HEK293 (cell line): ENCODE measurements around the gene PAMR1.

Experiments used
- ATF2 ChIP-seq: fragments of 450-650 bp; formaldehyde crosslinking; IDR thresholded peaks from 2 replicates; pipeline ENCODE4 v1.5.1; 2016; ENCODE audit warnings: missing biosample characterization, missing genetic modification characterization, low read depth
- KLF9 ChIP-seq: fragments of 450-650 bp; formaldehyde crosslinking; IDR thresholded peaks from 2 replicates; pipeline ENCODE4 v1.5.1; 2016; ENCODE audit warnings: missing biosample characterization, missing genetic modification characterization, low read depth
- REST ChIP-seq: fragments of 450-650 bp; formaldehyde crosslinking; IDR thresholded peaks from 2 replicates; pipeline ENCODE4 v1.5.1; 2016; ENCODE audit warnings: missing biosample characterization, missing genetic modification characterization
- ZBTB7A ChIP-seq: fragments of 450-650 bp; formaldehyde crosslinking; IDR thresholded peaks from 2 replicates; pipeline ENCODE4 v1.5.1; 2016; ENCODE audit warnings: low read depth, missing biosample characterization, missing genetic modification characterization
- ZFP69B ChIP-seq: fragments of 450-650 bp; formaldehyde crosslinking; IDR thresholded peaks from 2 replicates; pipeline ENCODE4 v1.5.1; 2016; ENCODE audit warnings: missing biosample characterization, missing genetic modification characterization
- ZIC2 ChIP-seq: fragments of 450-650 bp; formaldehyde crosslinking; IDR thresholded peaks from 2 replicates; pipeline ENCODE4 v1.5.1; 2016; ENCODE audit warnings: missing biosample characterization, missing genetic modification characterization
- ZNF10 ChIP-seq: fragments of 450-650 bp; formaldehyde crosslinking; IDR thresholded peaks from 2 replicates; pipeline ENCODE4 v1.5.1; 2017; ENCODE audit warnings: missing biosample characterization, missing genetic modification characterization
- ZNF114 ChIP-seq: fragments of 450-650 bp; formaldehyde crosslinking; IDR thresholded peaks from 2 replicates; pipeline ENCODE4 v1.5.0; 2017; ENCODE audit warnings: missing biosample characterization, missing genetic modification characterization
- ZNF24 ChIP-seq: fragments of 450-650 bp; formaldehyde crosslinking; IDR thresholded peaks from 2 replicates; pipeline ENCODE4 v1.5.1; 2016; ENCODE audit warnings: missing biosample characterization, missing genetic modification characterization
- ZNF747 ChIP-seq: fragments of 450-650 bp; formaldehyde crosslinking; IDR thresholded peaks from 2 replicates; pipeline ENCODE4 v1.5.1; 2016; ENCODE audit warnings: missing biosample characterization, missing genetic modification characterization
- ZNF776 ChIP-seq: fragments of 450-650 bp; formaldehyde crosslinking; IDR thresholded peaks from 2 replicates; pipeline ENCODE4 v1.5.0; 2017; ENCODE audit warnings: missing biosample characterization, missing genetic modification characterization, borderline replicate concordance
- ZNF777 ChIP-seq: fragments of 450-650 bp; formaldehyde crosslinking; IDR thresholded peaks from 2 replicates; pipeline ENCODE4 v1.5.1; 2017; ENCODE audit warnings: missing biosample characterization, missing genetic modification characterization, borderline replicate concordance
- ZNF792 ChIP-seq: fragments of 450-650 bp; formaldehyde crosslinking; IDR thresholded peaks from 2 replicates; pipeline ENCODE4 v1.5.1; 2016; ENCODE audit warnings: missing biosample characterization, missing genetic modification characterization
- TF ChIP-seq, protein P1 (sequence below): fragments of 450-650 bp; formaldehyde crosslinking; IDR thresholded peaks from 2 replicates; pipeline ENCODE4 v1.5.1; 2016; ENCODE audit warnings: missing biosample characterization, missing genetic modification characterization

DNA sequence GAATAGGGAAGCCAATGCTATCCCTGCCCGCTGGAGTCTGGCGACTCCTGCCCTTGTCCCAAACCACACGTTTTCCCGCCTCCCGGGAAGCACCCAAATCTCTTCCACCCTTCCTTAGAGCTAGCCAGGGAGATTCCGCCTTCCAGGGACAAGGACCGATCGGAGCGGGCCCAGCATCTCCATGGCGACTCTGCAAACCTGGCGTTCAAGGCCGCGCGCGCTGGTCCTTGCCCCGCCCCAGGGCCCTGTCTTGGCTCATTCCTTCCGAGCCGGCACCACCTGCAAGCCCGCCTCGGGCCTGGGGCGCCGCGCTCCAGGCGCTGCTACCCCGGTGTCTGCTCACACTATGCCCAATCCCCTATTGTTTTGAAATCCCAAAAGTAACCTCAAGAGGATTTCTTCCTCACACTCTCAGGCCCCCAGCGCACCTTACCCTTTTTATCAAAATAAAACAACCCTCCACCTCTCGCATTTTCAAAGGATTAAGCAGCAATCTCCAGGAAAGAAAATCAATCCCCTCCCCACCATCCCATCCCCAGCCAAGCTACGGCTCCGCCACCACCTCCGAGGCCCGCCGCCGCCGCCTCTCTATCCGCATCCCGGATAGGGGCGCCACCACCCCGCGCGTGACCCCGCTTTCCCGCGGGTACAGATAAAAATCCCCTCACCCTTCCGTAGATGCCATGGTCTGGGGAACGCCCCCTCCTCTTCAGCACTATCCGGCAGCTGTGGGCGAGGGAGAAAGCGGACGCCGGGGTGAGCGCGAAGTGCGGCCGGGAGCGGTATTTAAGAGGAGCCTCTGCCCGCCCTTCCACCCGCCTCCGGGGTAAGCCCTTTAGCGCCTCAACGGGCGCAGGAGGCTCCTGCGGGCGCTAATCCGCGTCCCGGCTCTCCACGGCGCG lies 106.9 kb downstream of the PAMR1 start:
- TF ChIP-seq, protein P1, sequence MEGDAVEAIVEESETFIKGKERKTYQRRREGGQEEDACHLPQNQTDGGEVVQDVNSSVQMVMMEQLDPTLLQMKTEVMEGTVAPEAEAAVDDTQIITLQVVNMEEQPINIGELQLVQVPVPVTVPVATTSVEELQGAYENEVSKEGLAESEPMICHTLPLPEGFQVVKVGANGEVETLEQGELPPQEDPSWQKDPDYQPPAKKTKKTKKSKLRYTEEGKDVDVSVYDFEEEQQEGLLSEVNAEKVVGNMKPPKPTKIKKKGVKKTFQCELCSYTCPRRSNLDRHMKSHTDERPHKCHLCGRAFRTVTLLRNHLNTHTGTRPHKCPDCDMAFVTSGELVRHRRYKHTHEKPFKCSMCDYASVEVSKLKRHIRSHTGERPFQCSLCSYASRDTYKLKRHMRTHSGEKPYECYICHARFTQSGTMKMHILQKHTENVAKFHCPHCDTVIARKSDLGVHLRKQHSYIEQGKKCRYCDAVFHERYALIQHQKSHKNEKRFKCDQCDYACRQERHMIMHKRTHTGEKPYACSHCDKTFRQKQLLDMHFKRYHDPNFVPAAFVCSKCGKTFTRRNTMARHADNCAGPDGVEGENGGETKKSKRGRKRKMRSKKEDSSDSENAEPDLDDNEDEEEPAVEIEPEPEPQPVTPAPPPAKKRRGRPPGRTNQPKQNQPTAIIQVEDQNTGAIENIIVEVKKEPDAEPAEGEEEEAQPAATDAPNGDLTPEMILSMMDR (tag by site-specific recombination) = no peak
- no peak for TF ChIP-seq ZNF114 (tag by site-specific recombination)
- peak; percentile 50; the same call in 1 of the 2 replicates for TF ChIP-seq ZIC2
- no peak for TF ChIP-seq ZBTB7A
- no peak for TF ChIP-seq KLF9 (tag by site-specific recombination)
- TF ChIP-seq REST = no peak
- peak; percentile 26; the same call in 1 of the 2 replicates for TF ChIP-seq ZFP69B (tag by site-specific recombination)
- TF ChIP-seq ZNF792 (tag by site-specific recombination) = no peak
- no peak for TF ChIP-seq ZNF24 (tag by site-specific recombination)
- TF ChIP-seq ATF2 (tag by site-specific recombination) = no peak
- TF ChIP-seq ZNF777 (tag by site-specific recombination) = no peak
- TF ChIP-seq ZNF747 (tag by site-specific recombination) = no peak
- no peak for TF ChIP-seq ZNF776 (tag by site-specific recombination)
- no peak for TF ChIP-seq ZNF10 (tag by site-specific recombination)
